Measurements from ENCODE around the gene AJAP1.

The AJAP1 gene

DNA sequence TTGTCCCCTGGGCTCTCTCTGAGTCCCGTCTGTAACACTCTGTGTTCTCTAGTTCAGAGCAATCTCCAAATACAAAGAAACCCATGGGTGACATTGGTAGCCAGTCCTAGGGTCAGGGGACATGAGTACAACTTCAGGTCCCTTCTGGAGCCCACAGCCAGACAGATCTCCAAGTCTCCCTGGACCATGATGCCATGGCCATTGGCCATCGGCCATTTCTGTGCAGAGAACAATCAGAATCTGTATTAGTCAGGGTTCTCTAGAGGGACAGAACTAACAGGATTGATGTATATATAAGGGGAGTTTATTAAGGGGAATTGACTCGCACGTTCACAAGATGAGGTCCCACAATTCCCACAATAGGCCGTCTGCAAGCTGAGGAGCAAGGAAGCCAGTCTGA, 106.9 kb downstream of the AJAP1 start:
- peaks cover 0 to 16% (median 8%) of the 10 kb centered on the region in 5 experiments for H3K9me3 ChIP-seq (ENCODE audit: control extremely low read depth in 1 of 5, control insufficient read depth in 4 of 5, insufficient read depth in 2 of 5, low read depth in 1 of 5, low read length in 4 of 5)
- peaks cover 0 to 31% (median 3%) of the 10 kb centered on the region in 5 experiments for H3K27me3 ChIP-seq (replicated peaks in 2 of 5; ENCODE audit: control insufficient read depth in 4 of 5, insufficient read depth in 5 of 5, low read length in 4 of 5)
- ChIA-PET CTCF (no interaction called here), POLR2A (no interaction called here)
- H3K4me1 ChIP-seq (ENCODE audit: control extremely low read depth in 1 of 4, control insufficient read depth in 4 of 4, insufficient read depth in 4 of 4, low read length in 3 of 4), result no peaks in the 10 kb centered on the region
- no peak for DNase-seq
- no peak overlapping the region for H3K27ac ChIP-seq (ENCODE audit: insufficient read depth in 1 of 2, low read depth in 1 of 2, low read length in 2 of 2, poor library complexity in 1 of 2, severe bottlenecking in 2 of 2)
- WGBS (ENCODE audit: insufficient coverage), result 100% methylated on average over 5 of the region's 5 CpGs
- no peaks in the 10 kb centered on the region for H3K36me3 ChIP-seq (ENCODE audit: control insufficient read depth in 4 of 4, insufficient read depth in 4 of 4, low read length in 3 of 4)
- H3K4me3 ChIP-seq (ENCODE audit: control insufficient read depth in 1 of 7, extremely low read depth in 1 of 7, insufficient read depth in 4 of 7, low read depth in 2 of 7, low read length in 6 of 7), result no peak overlapping the region

DNA sequence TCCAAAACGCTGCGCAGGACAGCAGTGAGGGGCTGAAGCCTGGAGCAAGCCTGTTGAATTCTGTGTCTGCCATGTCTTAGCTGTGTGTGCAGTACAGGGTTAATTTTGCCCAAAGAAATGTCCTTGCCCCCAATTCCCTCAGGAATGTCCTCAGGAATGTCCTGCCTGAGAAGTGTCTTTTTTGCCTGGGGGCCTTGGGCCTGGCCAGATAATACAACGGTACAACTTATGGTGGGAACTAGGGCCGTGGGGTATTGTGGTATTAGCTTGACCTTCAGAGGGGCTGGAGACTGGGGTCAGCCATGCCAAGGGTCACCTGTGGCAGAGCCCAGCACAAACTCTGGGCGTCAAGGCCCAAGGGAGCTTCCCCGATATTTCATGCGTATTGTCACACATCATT, 107.7 kb downstream of the AJAP1 start:
- no peak overlapping the region for H3K27ac ChIP-seq (ENCODE audit: insufficient read depth in 1 of 2, low read depth in 1 of 2, low read length in 2 of 2, poor library complexity in 1 of 2, severe bottlenecking in 2 of 2)
- 95% methylated on average over 7 of the region's 7 CpGs for WGBS (ENCODE audit: insufficient coverage)
- H3K4me3 ChIP-seq (ENCODE audit: control insufficient read depth in 1 of 7, extremely low read depth in 1 of 7, insufficient read depth in 4 of 7, low read depth in 2 of 7, low read length in 6 of 7), result no peak overlapping the region
- ChIA-PET CTCF (no interaction called here), POLR2A (no interaction called here)
- no peak for DNase-seq
- H3K9me3 ChIP-seq (ENCODE audit: control extremely low read depth in 1 of 5, control insufficient read depth in 4 of 5, insufficient read depth in 2 of 5, low read depth in 1 of 5, low read length in 4 of 5), result peaks cover 0 to 11% (median 5%) of the 10 kb centered on the region in 5 experiments
- peaks cover 0 to 22% (median 3%) of the 10 kb centered on the region in 5 experiments for H3K27me3 ChIP-seq (replicated peaks in 2 of 5; ENCODE audit: control insufficient read depth in 4 of 5, insufficient read depth in 5 of 5, low read length in 4 of 5)
- no peaks in the 10 kb centered on the region for H3K4me1 ChIP-seq (ENCODE audit: control extremely low read depth in 1 of 4, control insufficient read depth in 4 of 4, insufficient read depth in 4 of 4, low read length in 3 of 4)
- H3K36me3 ChIP-seq (ENCODE audit: control insufficient read depth in 4 of 4, insufficient read depth in 4 of 4, low read length in 3 of 4), result no peaks in the 10 kb centered on the region

DNA sequence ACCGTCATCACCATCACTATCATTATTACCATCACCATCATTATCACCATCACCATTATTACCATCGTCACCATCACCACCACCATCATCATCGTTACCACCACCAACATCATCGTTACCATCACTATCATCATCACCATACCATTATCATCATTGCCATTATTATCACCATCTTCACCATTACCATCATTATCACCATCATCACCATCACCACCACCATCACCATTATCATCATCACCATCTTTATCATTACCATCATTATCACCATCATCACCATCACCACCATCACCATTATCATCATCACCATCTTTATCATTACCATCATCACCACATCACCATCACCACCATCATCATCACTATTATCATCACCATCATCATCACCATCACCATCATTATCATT, 112.9 kb downstream of the AJAP1 start:
- DNase-seq, result no peak

DNA sequence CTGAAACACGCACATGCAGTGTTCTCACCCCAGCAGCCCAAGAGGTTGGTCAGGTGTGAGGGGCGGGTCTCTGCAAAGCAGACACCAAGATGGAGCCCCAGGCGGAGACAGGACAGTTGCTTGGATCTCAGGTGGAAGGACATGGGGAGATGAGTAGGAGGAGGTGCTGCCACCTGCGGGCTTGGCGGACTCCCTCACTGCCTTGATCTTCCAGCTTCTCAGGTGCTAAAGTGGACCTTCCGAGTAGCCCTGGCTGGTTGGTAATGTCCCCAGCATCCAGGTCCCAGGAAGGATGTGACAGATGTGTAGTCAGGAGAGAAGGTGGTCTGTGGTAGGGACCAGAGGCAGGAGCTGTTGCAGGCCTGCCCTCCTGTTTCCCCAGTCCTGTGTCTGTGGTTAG, 114.1 kb downstream of the AJAP1 start:
- ChIA-PET POLR2A (no interaction called here), CTCF (no interaction called here)
- no peaks in the 10 kb centered on the region for H3K9me3 ChIP-seq (ENCODE audit: control extremely low read depth in 1 of 5, control insufficient read depth in 4 of 5, insufficient read depth in 2 of 5, low read depth in 1 of 5, low read length in 4 of 5)
- peaks cover 0 to 44% (median 4%) of the 10 kb centered on the region in 5 experiments for H3K27me3 ChIP-seq (replicated peaks in 2 of 5; ENCODE audit: control insufficient read depth in 4 of 5, insufficient read depth in 5 of 5, low read length in 4 of 5)
- H3K27ac ChIP-seq (ENCODE audit: insufficient read depth in 1 of 2, low read depth in 1 of 2, low read length in 2 of 2, poor library complexity in 1 of 2, severe bottlenecking in 2 of 2), result no peak overlapping the region
- no peak for DNase-seq
- no peaks in the 10 kb centered on the region for H3K4me1 ChIP-seq (ENCODE audit: control extremely low read depth in 1 of 4, control insufficient read depth in 4 of 4, insufficient read depth in 4 of 4, low read length in 3 of 4)
- 94% methylated on average over 5 of the region's 6 CpGs for WGBS (ENCODE audit: insufficient coverage)
- H3K36me3 ChIP-seq (ENCODE audit: control insufficient read depth in 4 of 4, insufficient read depth in 4 of 4, low read length in 3 of 4), result no peaks in the 10 kb centered on the region
- no peak overlapping the region for H3K4me3 ChIP-seq (ENCODE audit: control insufficient read depth in 1 of 7, extremely low read depth in 1 of 7, insufficient read depth in 4 of 7, low read depth in 2 of 7, low read length in 6 of 7)

More for the DNA sequence above, 112.9 kb downstream of the AJAP1 start:
- Histone ChIP-seq H3K27ac (ENCODE audit: insufficient read depth in 1 of 2, low read depth in 1 of 2, low read length in 2 of 2, poor library complexity in 1 of 2, severe bottlenecking in 2 of 2) (no peak overlapping the region), H3K9me3 (ENCODE audit: control extremely low read depth in 1 of 5, control insufficient read depth in 4 of 5, insufficient read depth in 2 of 5, low read depth in 1 of 5, low read length in 4 of 5) (no peaks in the 10 kb centered on the region), H3K27me3 (replicated peaks in 2 of 5; ENCODE audit: control insufficient read depth in 4 of 5, insufficient read depth in 5 of 5, low read length in 4 of 5) (peaks cover 0 to 43% (median 4%) of the 10 kb centered on the region in 5 experiments), H3K36me3 (ENCODE audit: control insufficient read depth in 4 of 4, insufficient read depth in 4 of 4, low read length in 3 of 4) (no peaks in the 10 kb centered on the region), H3K4me3 (ENCODE audit: control insufficient read depth in 1 of 7, extremely low read depth in 1 of 7, insufficient read depth in 4 of 7, low read depth in 2 of 7, low read length in 6 of 7) (no peak overlapping the region), H3K4me1 (ENCODE audit: control extremely low read depth in 1 of 4, control insufficient read depth in 4 of 4, insufficient read depth in 4 of 4, low read length in 3 of 4) (no peaks in the 10 kb centered on the region)
- POLR2A ChIA-PET, result no interaction called here
- WGBS (ENCODE audit: insufficient coverage), result 98% methylated on average over 4 of the region's 4 CpGs
- CTCF ChIA-PET, result no interaction called here

DNA sequence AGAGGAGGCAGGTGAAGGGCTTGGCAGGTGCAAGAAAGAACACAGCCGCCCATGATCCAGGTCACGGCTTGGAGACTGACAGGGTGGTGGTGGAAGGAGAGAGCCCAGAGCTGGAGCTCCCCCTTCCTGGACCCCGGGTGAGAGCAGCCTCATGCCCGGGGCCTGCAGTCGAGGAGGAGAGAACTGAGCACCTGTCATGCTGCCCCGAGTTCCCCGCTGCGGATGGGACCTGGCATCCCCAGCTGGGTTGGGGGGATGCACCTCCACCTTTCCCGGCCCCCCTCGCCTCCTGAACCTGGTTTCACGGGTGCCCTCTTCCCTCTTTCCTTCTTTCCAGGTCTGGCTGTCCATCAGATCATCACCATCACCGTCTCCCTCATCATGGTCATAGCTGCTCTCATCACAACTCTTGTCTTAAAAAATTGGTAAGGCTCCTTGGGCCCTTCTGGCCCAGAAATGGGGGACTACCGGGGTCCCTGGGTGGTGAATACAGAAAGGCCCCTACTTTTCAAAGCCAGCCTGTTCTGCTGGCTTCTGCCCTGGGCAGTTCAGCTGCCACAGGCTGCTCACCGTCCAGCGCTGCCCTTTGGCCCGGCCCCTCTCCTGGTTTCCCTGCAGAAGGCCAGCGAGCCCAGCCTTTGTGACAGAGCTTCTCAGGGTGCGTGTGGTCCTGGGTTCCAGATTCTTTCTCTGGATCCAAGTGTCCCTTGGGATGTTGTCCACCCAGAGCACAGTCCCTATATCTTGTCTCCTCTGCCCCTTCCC, 115.3 kb downstream of the AJAP1 start:
- POLR2A ChIA-PET, result no interaction called here
- Histone ChIP-seq H3K4me1 (ENCODE audit: control extremely low read depth in 1 of 4, control insufficient read depth in 4 of 4, insufficient read depth in 4 of 4, low read length in 3 of 4) (no peaks in the 10 kb centered on the region), H3K4me3 (ENCODE audit: control insufficient read depth in 1 of 7, extremely low read depth in 1 of 7, insufficient read depth in 4 of 7, low read depth in 2 of 7, low read length in 6 of 7) (no peak overlapping the region), H3K9me3 (ENCODE audit: control extremely low read depth in 1 of 5, control insufficient read depth in 4 of 5, insufficient read depth in 2 of 5, low read depth in 1 of 5, low read length in 4 of 5) (no peaks in the 10 kb centered on the region), H3K36me3 (ENCODE audit: control insufficient read depth in 4 of 4, insufficient read depth in 4 of 4, low read length in 3 of 4) (no peaks in the 10 kb centered on the region), H3K27ac (ENCODE audit: insufficient read depth in 1 of 2, low read depth in 1 of 2, low read length in 2 of 2, poor library complexity in 1 of 2, severe bottlenecking in 2 of 2) (no peak overlapping the region), H3K27me3 (replicated peaks in 2 of 5; ENCODE audit: control insufficient read depth in 4 of 5, insufficient read depth in 5 of 5, low read length in 4 of 5) (peaks cover 0 to 39% (median 2%) of the 10 kb centered on the region in 5 experiments)
- no peak for DNase-seq
- WGBS (ENCODE audit: insufficient coverage), result 83% methylated on average over 18 of the region's 18 CpGs
- CTCF ChIA-PET, result no interaction called here

DNA sequence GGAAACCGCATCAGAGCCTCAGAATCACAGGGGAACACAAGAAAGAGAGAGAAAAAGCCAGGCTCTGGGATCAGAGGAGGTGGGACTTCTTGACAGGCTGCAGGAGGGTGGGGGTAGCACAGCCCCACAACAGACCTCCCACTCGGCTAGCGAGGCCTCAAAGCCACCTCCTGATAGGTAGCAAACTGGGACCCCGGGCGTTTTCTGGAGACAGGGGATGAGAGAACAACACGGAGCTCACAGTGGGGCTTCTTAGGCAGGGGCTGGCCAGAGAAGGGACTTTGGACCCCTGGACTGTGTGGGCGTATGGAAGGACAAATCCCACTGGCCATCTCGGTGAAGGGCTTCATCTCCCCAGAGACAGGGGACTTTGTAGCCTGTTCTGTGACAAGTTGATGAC, 116.3 kb downstream of the AJAP1 start:
- peaks cover 0 to 41% (median 0%) of the 10 kb centered on the region in 5 experiments for H3K27me3 ChIP-seq (replicated peaks in 2 of 5; ENCODE audit: control insufficient read depth in 4 of 5, insufficient read depth in 5 of 5, low read length in 4 of 5)
- H3K9me3 ChIP-seq (ENCODE audit: control extremely low read depth in 1 of 5, control insufficient read depth in 4 of 5, insufficient read depth in 2 of 5, low read depth in 1 of 5, low read length in 4 of 5), result no peaks in the 10 kb centered on the region
- ChIA-PET CTCF (no interaction called here), POLR2A (no interaction called here)
- no peak for DNase-seq
- no peaks in the 10 kb centered on the region for H3K4me1 ChIP-seq (ENCODE audit: control extremely low read depth in 1 of 4, control insufficient read depth in 4 of 4, insufficient read depth in 4 of 4, low read length in 3 of 4)
- WGBS (ENCODE audit: insufficient coverage), result 60% methylated on average over 7 of the region's 8 CpGs
- no peak overlapping the region for H3K4me3 ChIP-seq (ENCODE audit: control insufficient read depth in 1 of 7, extremely low read depth in 1 of 7, insufficient read depth in 4 of 7, low read depth in 2 of 7, low read length in 6 of 7)
- H3K36me3 ChIP-seq (ENCODE audit: control insufficient read depth in 4 of 4, insufficient read depth in 4 of 4, low read length in 3 of 4), result no peaks in the 10 kb centered on the region
- no peak overlapping the region for H3K27ac ChIP-seq (ENCODE audit: insufficient read depth in 1 of 2, low read depth in 1 of 2, low read length in 2 of 2, poor library complexity in 1 of 2, severe bottlenecking in 2 of 2)

DNA sequence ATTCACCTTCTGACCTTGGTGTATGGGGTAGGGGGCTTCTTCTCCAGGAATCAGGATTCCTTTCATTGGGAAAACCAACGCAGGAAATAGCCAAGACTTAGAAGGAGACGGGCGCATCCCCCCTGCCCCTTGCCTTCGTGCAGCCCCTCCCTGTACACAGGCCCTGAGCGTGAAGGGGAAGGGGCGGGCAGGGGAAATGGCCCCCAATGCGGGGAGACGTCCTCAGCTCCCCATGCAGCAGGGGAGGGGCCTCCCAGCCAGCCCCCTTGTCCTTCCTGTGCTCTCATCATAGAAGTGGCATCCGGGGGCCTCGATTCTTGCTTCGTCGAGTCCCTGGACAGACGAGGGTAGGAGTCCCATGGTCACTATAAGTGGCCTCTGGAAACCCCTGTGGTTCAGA, 116.9 kb downstream of the AJAP1 start:
- ChIA-PET POLR2A (no interaction called here), CTCF (no interaction called here)
- Histone ChIP-seq H3K4me1 (ENCODE audit: control extremely low read depth in 1 of 4, control insufficient read depth in 4 of 4, insufficient read depth in 4 of 4, low read length in 3 of 4) (no peaks in the 10 kb centered on the region), H3K36me3 (ENCODE audit: control insufficient read depth in 4 of 4, insufficient read depth in 4 of 4, low read length in 3 of 4) (no peaks in the 10 kb centered on the region), H3K27me3 (replicated peaks in 2 of 5; ENCODE audit: control insufficient read depth in 4 of 5, insufficient read depth in 5 of 5, low read length in 4 of 5) (peaks cover 0 to 37% (median 0%) of the 10 kb centered on the region in 5 experiments), H3K27ac (ENCODE audit: insufficient read depth in 1 of 2, low read depth in 1 of 2, low read length in 2 of 2, poor library complexity in 1 of 2, severe bottlenecking in 2 of 2) (no peak overlapping the region), H3K4me3 (ENCODE audit: control insufficient read depth in 1 of 7, extremely low read depth in 1 of 7, insufficient read depth in 4 of 7, low read depth in 2 of 7, low read length in 6 of 7) (no peak overlapping the region), H3K9me3 (ENCODE audit: control extremely low read depth in 1 of 5, control insufficient read depth in 4 of 5, insufficient read depth in 2 of 5, low read depth in 1 of 5, low read length in 4 of 5) (no peaks in the 10 kb centered on the region)
- no peak for DNase-seq
- WGBS (ENCODE audit: insufficient coverage), result 67% methylated on average over 9 of the region's 13 CpGs
